ENCODE results near the gene IDI1.

- TF ChIP-seq CTCF (IDR thresholded peaks at IDR 0.05), result no peak
- TF ChIP-seq TCF12 (IDR thresholded peaks at IDR 0.05), result no peak
- no peak for TF ChIP-seq TAF1 (IDR thresholded peaks at IDR 0.05; ENCODE audit: borderline replicate concordance, low read depth, low read length)
- TF ChIP-seq RAD21 (IDR thresholded peaks at IDR 0.05; ENCODE audit: low read length), result no peak
Observed at GRCh38 chr10:1040133-1040532, 8.8 kb downstream of the IDI1 start.
